SK-N-MC (cell line): Measurements from ENCODE around the gene RNASEH2A.
A peak's percentile ranks its signal among the peaks of the same experiment; 100 is the strongest.

Source experiments
- DNase-seq: peaks from one replicate; pipeline ENCODE4 v3.0.0-alpha.2; 2011; ENCODE audit warnings: low read depth, low spot score
- H3K27ac ChIP-seq: fragments of 200-600 bp; sonication (generic); 2 replicates; pipeline ENCODE4 v1.5.1; 2016; ENCODE audit warnings: mixed run types
- H3K36me3 ChIP-seq: fragments of 200-600 bp; sonication (generic); 2 replicates; pipeline ENCODE4 v1.6.1; 2017; ENCODE audit warnings: antibody characterized with exemption, low read length, mixed read lengths; ENCODE audit not compliant: insufficient read depth
- H3K4me3 ChIP-seq: fragments of 200-600 bp; sonication (generic); 2 replicates; pipeline ENCODE4 v1.5.1; 2016
- H3K9ac ChIP-seq: fragments of 200-600 bp; sonication (generic); 2 replicates; pipeline ENCODE4 v1.8.0; 2017; ENCODE audit warnings: mixed run types, mixed read lengths; ENCODE audit not compliant: insufficient read length
- H3K9me3 ChIP-seq: fragments of 200-600 bp; sonication (generic); 2 replicates; pipeline ENCODE4 v1.6.1; 2017; ENCODE audit warnings: low read depth, mild to moderate bottlenecking, antibody characterized with exemption, low read length, moderate library complexity, mixed read lengths
- EZH2 ChIP-seq: fragments of 200-600 bp; sonication (generic); IDR thresholded peaks from one replicate; pipeline ENCODE4 v1.6.1; 2017; ENCODE audit warnings: antibody characterized with exemption
- FOXP2 ChIP-seq: optimal IDR thresholded peaks from 2 replicates; pipeline ENCODE3; 2011; ENCODE audit warnings: mild to moderate bottlenecking, moderate library complexity; ENCODE audit not compliant: insufficient read depth; ENCODE audit errors: extremely low read length, control extremely low read depth
- POLR2AphosphoS5 ChIP-seq: IDR thresholded peaks from 2 replicates; pipeline ENCODE4 v1.6.1; 2012; ENCODE audit warnings: mild to moderate bottlenecking, low read depth, low read length, borderline replicate concordance

RNASEH2A gene

GRCh38 chr19:12806242-12807081 is at the start of gene RNASEH2A:
TSS of gene RNASEH2A (plus strand) at chr19:12806584. CDS start at chr19:12806674, 90 bp downstream.
- peak within 1 kb of the TSS; percentile 94 for H3K4me3 ChIP-seq
- TF ChIP-seq POLR2AphosphoS5: peak; percentile 92
- no peak for TF ChIP-seq EZH2
- TF ChIP-seq FOXP2: peak; percentile 84
- no peaks in the 10 kb centered on the region for H3K9me3 ChIP-seq
- no peak for DNase-seq
- peaks cover 22% of the 10 kb centered on the region for H3K36me3 ChIP-seq
- H3K9ac ChIP-seq: peak within 1 kb of the TSS; percentile 87
- H3K27ac ChIP-seq: peak within 1 kb of the TSS; percentile 72

GRCh38 chr19:12757544-12758274 is 48.7 kb upstream of the RNASEH2A start:
- DNase-seq: no peak
- Histone ChIP-seq H3K36me3 (no peaks in the 10 kb centered on the region), H3K9ac (no peak overlapping the region), H3K27ac (no peak overlapping the region), H3K4me3 (peak overlapping the region; percentile 65), H3K9me3 (no peaks in the 10 kb centered on the region)
- TF ChIP-seq POLR2AphosphoS5 (no peak), EZH2 (no peak), FOXP2 (no peak)

- no peak for TF ChIP-seq EZH2
- TF ChIP-seq FOXP2: no peak
- TF ChIP-seq POLR2AphosphoS5: no peak
- Histone ChIP-seq H3K9ac (no peak overlapping the region), H3K9me3 (no peaks in the 10 kb centered on the region), H3K4me3 (no peak overlapping the region), H3K36me3 (no peaks in the 10 kb centered on the region; the same call in 1 of the 2 replicates), H3K27ac (no peak overlapping the region)
- DNase-seq: no peak
Measured at GRCh38 chr19:12759686-12760085, 46.7 kb upstream of the RNASEH2A start.

- Histone ChIP-seq H3K9ac (no peak overlapping the region), H3K9me3 (no peaks in the 10 kb centered on the region), H3K36me3 (no peaks in the 10 kb centered on the region; the same call in 1 of the 2 replicates), H3K27ac (no peak overlapping the region), H3K4me3 (no peak overlapping the region)
- TF ChIP-seq POLR2AphosphoS5 (no peak), EZH2 (no peak), FOXP2 (no peak)
- no peak for DNase-seq
Measured at GRCh38 chr19:12763100-12763499, 43.3 kb upstream of the RNASEH2A start.

- no peak overlapping the region for H3K27ac ChIP-seq
- no peaks in the 10 kb centered on the region for H3K9me3 ChIP-seq
- H3K9ac ChIP-seq: no peak overlapping the region
- no peaks in the 10 kb centered on the region; the same call in 1 of the 2 replicates for H3K36me3 ChIP-seq
- no peak for DNase-seq
- H3K4me3 ChIP-seq: no peak overlapping the region
- TF ChIP-seq FOXP2 (no peak), EZH2 (no peak), POLR2AphosphoS5 (no peak)
Measured at GRCh38 chr19:12764698-12765097, 41.7 kb upstream of the RNASEH2A start.

- no peak for DNase-seq
- no peaks in the 10 kb centered on the region; the same call in 1 of the 2 replicates for H3K36me3 ChIP-seq
Measured at GRCh38 chr19:12766051-12766521, 40.3 kb upstream of the RNASEH2A start.

GRCh38 chr19:12767150-12767549 is 39.2 kb upstream of the RNASEH2A start:
- DNase-seq: no peak
- no peak overlapping the region for H3K9ac ChIP-seq
- TF ChIP-seq FOXP2 (no peak), EZH2 (no peak), POLR2AphosphoS5 (no peak)
- no peak overlapping the region for H3K4me3 ChIP-seq
- H3K27ac ChIP-seq: no peak overlapping the region
- H3K36me3 ChIP-seq: no peaks in the 10 kb centered on the region; the same call in 1 of the 2 replicates
- H3K9me3 ChIP-seq: no peaks in the 10 kb centered on the region

More at GRCh38 chr19:12766051-12766521, 40.3 kb upstream of the RNASEH2A start:
- Histone ChIP-seq H3K4me3 (peak overlapping the region; percentile 73), H3K9ac (no peak overlapping the region), H3K27ac (no peak overlapping the region), H3K9me3 (no peaks in the 10 kb centered on the region)
- TF ChIP-seq FOXP2: no peak
- TF ChIP-seq EZH2: no peak
- no peak for TF ChIP-seq POLR2AphosphoS5

GRCh38 chr19:12767666-12768065 is 38.7 kb upstream of the RNASEH2A start:
- DNase-seq: no peak
- Histone ChIP-seq H3K36me3 (no peaks in the 10 kb centered on the region; the same call in 1 of the 2 replicates), H3K9ac (no peak overlapping the region), H3K27ac (no peak overlapping the region), H3K4me3 (no peak overlapping the region), H3K9me3 (no peaks in the 10 kb centered on the region)
- no peak for TF ChIP-seq FOXP2
- no peak for TF ChIP-seq POLR2AphosphoS5
- no peak for TF ChIP-seq EZH2
